Epithelial cell of esophagus (primary cell): ENCODE measurements around the gene GHRH.

Experiments
- DNase-seq: peaks from one replicate; pipeline ENCODE4 v3.0.0; 2010; ENCODE audit warnings: low read depth
- H3K4me3 ChIP-seq: 2 replicates; pipeline ENCODE4 v1.5.1; 2011; ENCODE audit warnings: mild to moderate bottlenecking, low read length, control low read depth
- CTCF ChIP-seq: IDR thresholded peaks from 2 replicates; pipeline ENCODE4 v1.5.1; 2011; ENCODE audit warnings: low read depth, mild to moderate bottlenecking, low read length, control low read depth, inconsistent platforms; ENCODE audit not compliant: insufficient read depth; ENCODE audit errors: missing control alignments

The GHRH gene

GRCh38 chr20:37236462-37236861 is 25.2 kb downstream of the GHRH start:
- no peak for TF ChIP-seq CTCF
- no peak for DNase-seq
- no peak overlapping the region for H3K4me3 ChIP-seq

GRCh38 chr20:37235065-37235464 is 26.5 kb downstream of the GHRH start:
- DNase-seq: no peak
- no peak overlapping the region for H3K4me3 ChIP-seq
- no peak for TF ChIP-seq CTCF

- TF ChIP-seq CTCF: no peak
- no peak overlapping the region for H3K4me3 ChIP-seq
- DNase-seq: no peak
These were observed 27.4 kb downstream of the GHRH start for GRCh38 chr20:37234254-37234581.

GRCh38 chr20:37233548-37234253 is 27.9 kb downstream of the GHRH start:
- no peak overlapping the region for H3K4me3 ChIP-seq
- no peak for TF ChIP-seq CTCF
- DNase-seq: no peak

- H3K4me3 ChIP-seq: no peak overlapping the region
- no peak for TF ChIP-seq CTCF
These were observed 29.5 kb downstream of the GHRH start for GRCh38 chr20:37231947-37232630.

GRCh38 chr20:37230200-37230599 is 31.4 kb downstream of the GHRH start:
- DNase-seq: peak; percentile 48
- no peak for TF ChIP-seq CTCF
- no peak overlapping the region for H3K4me3 ChIP-seq

More at GRCh38 chr20:37231947-37232630, 29.5 kb downstream of the GHRH start:
- DNase-seq: no peak

GRCh38 chr20:37229357-37229756 is 32.3 kb downstream of the GHRH start:
- no peak for TF ChIP-seq CTCF
- DNase-seq: no peak
- H3K4me3 ChIP-seq: no peak overlapping the region
